NCI-H2196 treated with DMSO at 0.1 percent for 48 hours (cell line): Measurements from ENCODE around the gene PPP2R1A.
"Not testable (repeated sequence)": the region's sequence is repeated elsewhere in the genome, so short reads cannot be mapped to it uniquely, and the experiment has no call there.

Experiments
- DNase-seq: peaks from one replicate; lab custom pipeline; 2025; ENCODE audit not compliant: unreplicated experiment; lab: John Stamatoyannopoulos, UW

PPP2R1A gene

GRCh38 chr19:52200044-52200443 lies 10.2 kb downstream of the PPP2R1A start:
- DNase-seq = no peak

- DNase-seq = not testable (repeated sequence)
Observed at GRCh38 chr19:52200755-52201391, 11.0 kb downstream of the PPP2R1A start.

GRCh38 chr19:52206481-52206880 lies 16.6 kb downstream of the PPP2R1A start:
- no peak for DNase-seq

- DNase-seq = no peak
Observed at GRCh38 chr19:52211203-52211602, 21.4 kb downstream of the PPP2R1A start.

- DNase-seq = no peak
Observed at GRCh38 chr19:52211926-52212571, 22.2 kb downstream of the PPP2R1A start.

- DNase-seq = no peak
Observed at GRCh38 chr19:52212572-52213255, 22.9 kb downstream of the PPP2R1A start.

- no peak for DNase-seq
Observed at GRCh38 chr19:52214241-52214640, 24.4 kb downstream of the PPP2R1A start.

- no peak for DNase-seq
Observed at GRCh38 chr19:52216401-52216800, 26.5 kb downstream of the PPP2R1A start.

GRCh38 chr19:52217576-52217975 lies 27.7 kb downstream of the PPP2R1A start:
- DNase-seq = no peak

- DNase-seq = no peak
Observed at GRCh38 chr19:52219611-52220010, 29.8 kb downstream of the PPP2R1A start.

GRCh38 chr19:52221031-52221430 lies 31.2 kb downstream of the PPP2R1A start:
- DNase-seq = no peak

GRCh38 chr19:52221831-52222375 lies 32.1 kb downstream of the PPP2R1A start:
- no peak for DNase-seq

- DNase-seq = no peak
Observed at GRCh38 chr19:52224211-52224610, 34.4 kb downstream of the PPP2R1A start.

- DNase-seq = no peak
Observed at GRCh38 chr19:52226652-52227051, 36.8 kb downstream of the PPP2R1A start.

GRCh38 chr19:52227196-52227940 lies 37.5 kb downstream of the PPP2R1A start:
- no peak for DNase-seq

- no peak for DNase-seq
Observed at GRCh38 chr19:52227980-52228379, 38.1 kb downstream of the PPP2R1A start.

- no peak for DNase-seq
Observed at GRCh38 chr19:52229524-52229923, 39.7 kb downstream of the PPP2R1A start.

GRCh38 chr19:52230685-52231084 lies 40.8 kb downstream of the PPP2R1A start:
- no peak for DNase-seq

- no peak for DNase-seq
Observed at GRCh38 chr19:52231154-52231910, 41.5 kb downstream of the PPP2R1A start.

GRCh38 chr19:52234406-52234805 lies 44.6 kb downstream of the PPP2R1A start:
- no peak for DNase-seq

GRCh38 chr19:52237197-52237596 lies 47.3 kb downstream of the PPP2R1A start:
- no peak for DNase-seq
